Epidermal melanocyte (primary cell): ENCODE data around the gene TRIM69.

ENCODE experiments used
- DNase-seq: peaks from one replicate; pipeline ENCODE4 v3.0.0; 2011; ENCODE audit warnings: low spot score; ENCODE audit not compliant: insufficient read length

The TRIM69 gene

GRCh38 chr15:44802336-44802735 lies 66.0 kb downstream of the TRIM69 start:
- no peak for DNase-seq

GRCh38 chr15:44804298-44805046 lies 68.1 kb downstream of the TRIM69 start:
- DNase-seq = no peak

- no peak for DNase-seq
Measured at GRCh38 chr15:44808557-44808956, 72.2 kb downstream of the TRIM69 start.

- DNase-seq = no peak
Measured at GRCh38 chr15:44810237-44810636, 73.9 kb downstream of the TRIM69 start.

- DNase-seq = no peak
Measured at GRCh38 chr15:44811337-44811736, 75.0 kb downstream of the TRIM69 start.

GRCh38 chr15:44812029-44812517 lies 75.7 kb downstream of the TRIM69 start:
- no peak for DNase-seq

- no peak for DNase-seq
Measured at GRCh38 chr15:44813231-44813630, 76.9 kb downstream of the TRIM69 start.
